Body of pancreas (tissue), 4 donors: Measurements from ENCODE around the gene ARHGAP32.

Source experiments
- CTCF ChIP-seq, 7 experiments: fragments of 450-650 bp in 4 of 7; fragments of 200-600 bp in 3 of 7; sonication (generic) in 3 of 7; IDR thresholded peaks; one replicate each; pipeline ENCODE4 v1.5.1; 2016 to 2019; ENCODE audit warnings: antibody characterized with exemption in 7 of 7
- POLR2A ChIP-seq, 3 donors: fragments of 450-650 bp; IDR thresholded peaks; one replicate each; pipeline ENCODE4 v1.6.1; 2016; ENCODE audit warnings: antibody characterized with exemption in 3 of 3, mild to moderate bottlenecking in 2 of 3

GRCh38 chr11:128962896-128963295 lies 229.2 kb downstream of the ARHGAP32 start:
- no peak for TF ChIP-seq POLR2A (IDR thresholded peaks at IDR 0.05)
- TF ChIP-seq CTCF (IDR thresholded peaks at IDR 0.05), result no peak
